SH-SY5Y (cell line): Measurements from ENCODE around the gene BMX.

ENCODE experiments used
- GATA2 ChIP-seq: IDR thresholded peaks from 2 replicates; pipeline ENCODE4 v1.6.1; 2011; ENCODE audit warnings: mild to moderate bottlenecking, low read depth, low read length
- GATA3 ChIP-seq: IDR thresholded peaks from 2 replicates; pipeline ENCODE4 v1.6.1; 2011; ENCODE audit warnings: low read depth, mild to moderate bottlenecking, low read length, moderate library complexity

GRCh38 chrX:15495801-15496200, 4.8 kb upstream of the BMX start:
- no peak for TF ChIP-seq GATA2
- no peak for TF ChIP-seq GATA3
